Mucosa of descending colon (tissue), 3 donors: ENCODE results near the gene SPIRE2. TPM values are rescaled to one million over a fixed set of nuclear protein-coding genes. Genes with fewer than 3 reads are reported as not detected.
"Not testable (repeated sequence)": the region's sequence is repeated elsewhere in the genome, so short reads cannot be mapped to it uniquely, and the experiment has no call there.

ENCODE experiments used
- ATAC-seq: fragments of 200-7000 bp; cut with Tn5 transposase; one replicate; pipeline ENCODE4 v1.9.1; 2020; ENCODE audit warnings: mild to moderate bottlenecking, moderate library complexity
- DNase-seq, 3 donors: peaks; one replicate each; pipeline ENCODE4 v3.0.0-alpha.2; 2020
- H3K36me3 ChIP-seq: fragments of 200-600 bp; one replicate; pipeline ENCODE4 v1.8.0; 2021; ENCODE audit warnings: low read depth, mild to moderate bottlenecking
- H3K4me1 ChIP-seq: fragments of 200-600 bp; one replicate; pipeline ENCODE4 v1.8.0; 2021; ENCODE audit warnings: low read depth, mild to moderate bottlenecking
- H3K4me3 ChIP-seq: fragments of 200-600 bp; one replicate; pipeline ENCODE4 v1.8.0; 2021; ENCODE audit warnings: mild to moderate bottlenecking
- H3K9me3 ChIP-seq: fragments of 200-600 bp; one replicate; pipeline ENCODE4 v1.8.0; 2021; ENCODE audit warnings: mild to moderate bottlenecking
- intact Hi-C, 2 donors: fragments of 100-400 bp; cut with DNase I in 1 of 2; cut with micrococcal nuclease in 1 of 2; formaldehyde crosslinking; loops; one replicate each; pipeline versions ENCODE4 v1.11.0 to v1.11.1; 2022; cut with DNase I, micrococcal nuclease
- long read RNA-seq, 2 donors: library from polyadenylated mRNA; unstranded; transcript quantifications; one replicate each; pipeline ENCODE4 v2.0.0, GENCODE V29; 2019 to 2021
- total RNA-seq, 3 donors: library from RNA; stranded (reverse); fragmentation: NEBNext Ultra II Directional in 2 of 3; extraction: Animal tissue kit (Norgen Biotek cat#: 25700) in 2 of 3; gene quantifications; one replicate each; pipeline versions ENCODE4 v1.2.1 to v1.2.4, GENCODE V29; 2021 to 2023
- TF ChIP-seq, protein P1 (sequence below): fragments of 200-600 bp; IDR thresholded peaks from one replicate; pipeline ENCODE4 v1.8.0; 2022; ENCODE audit warnings: antibody characterized with exemption, mild to moderate bottlenecking
- donor health status: DM: no; HTN: no; CAD: no; lungs with moderate emphysema.
- donor health status: DM: no; HTN: no; CAD: no.
- donor health status: DM: no; HTN: yes; CAD: no.

Gene SPIRE2
- total RNA-seq: 100 to 1,000 TPM in 1 of 3 donors, 10 to 100 TPM in 2; 52.5 to 118 (median 84.2) TPM
- long read RNA-seq, donor 1, transcript SPIRE2-201 (15 exons, 3,235 nt): major isoform, 9 of 33 reads
- long read RNA-seq, donor 1, partial matches to known transcripts: 6 of 33 reads
- long read RNA-seq, donor 1, other reads (novel, unspliced or antisense): 16 of 33 reads
- long read RNA-seq, donor 2, partial matches to known transcripts: 1 of 6 reads
- long read RNA-seq, donor 2, other reads (novel, unspliced or antisense): 5 of 6 reads

DNA sequence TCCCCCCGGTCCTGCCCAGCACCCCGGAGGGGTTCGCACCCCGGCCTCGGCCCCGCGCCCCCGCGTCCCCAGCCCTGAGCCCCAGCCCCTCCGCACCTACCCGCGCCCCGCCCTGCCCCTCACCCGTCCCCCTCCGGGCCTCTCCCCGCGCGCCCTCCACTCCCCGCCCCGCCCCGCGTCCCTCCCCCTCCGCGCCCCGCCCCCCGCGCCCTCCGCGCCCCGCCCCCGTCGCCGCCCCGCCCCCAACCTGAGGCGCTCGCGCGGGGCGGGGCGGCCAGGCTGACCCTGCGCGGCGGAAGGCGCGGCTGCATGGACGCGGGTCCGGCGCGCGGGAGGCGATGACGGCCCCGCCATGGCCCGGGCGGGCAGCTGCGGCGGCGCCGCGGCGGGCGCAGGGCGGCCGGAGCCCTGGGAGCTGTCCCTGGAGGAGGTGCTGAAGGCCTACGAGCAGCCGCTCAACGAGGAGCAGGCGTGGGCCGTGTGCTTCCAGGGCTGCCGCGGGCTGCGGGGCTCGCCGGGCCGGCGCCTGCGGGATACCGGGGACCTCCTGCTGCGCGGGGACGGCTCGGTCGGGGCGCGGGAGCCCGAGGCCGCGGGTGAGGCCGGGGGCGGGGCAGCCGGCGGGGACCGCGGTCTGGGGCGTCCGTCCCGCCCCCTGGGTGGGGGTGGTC lies at the start of gene SPIRE2:
Gene SPIRE2 (plus strand): TSS at position 277 of the 671 bp plus-strand sequence. CDS start 76 bp downstream, at position 353.
- H3K4me1 ChIP-seq: peaks cover 10% of the 10 kb centered on the region
- TF ChIP-seq, protein P1, sequence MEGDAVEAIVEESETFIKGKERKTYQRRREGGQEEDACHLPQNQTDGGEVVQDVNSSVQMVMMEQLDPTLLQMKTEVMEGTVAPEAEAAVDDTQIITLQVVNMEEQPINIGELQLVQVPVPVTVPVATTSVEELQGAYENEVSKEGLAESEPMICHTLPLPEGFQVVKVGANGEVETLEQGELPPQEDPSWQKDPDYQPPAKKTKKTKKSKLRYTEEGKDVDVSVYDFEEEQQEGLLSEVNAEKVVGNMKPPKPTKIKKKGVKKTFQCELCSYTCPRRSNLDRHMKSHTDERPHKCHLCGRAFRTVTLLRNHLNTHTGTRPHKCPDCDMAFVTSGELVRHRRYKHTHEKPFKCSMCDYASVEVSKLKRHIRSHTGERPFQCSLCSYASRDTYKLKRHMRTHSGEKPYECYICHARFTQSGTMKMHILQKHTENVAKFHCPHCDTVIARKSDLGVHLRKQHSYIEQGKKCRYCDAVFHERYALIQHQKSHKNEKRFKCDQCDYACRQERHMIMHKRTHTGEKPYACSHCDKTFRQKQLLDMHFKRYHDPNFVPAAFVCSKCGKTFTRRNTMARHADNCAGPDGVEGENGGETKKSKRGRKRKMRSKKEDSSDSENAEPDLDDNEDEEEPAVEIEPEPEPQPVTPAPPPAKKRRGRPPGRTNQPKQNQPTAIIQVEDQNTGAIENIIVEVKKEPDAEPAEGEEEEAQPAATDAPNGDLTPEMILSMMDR: no peak
- H3K36me3 ChIP-seq: no peaks in the 10 kb centered on the region
- H3K4me3 ChIP-seq: peak within 1 kb of the TSS; percentile 50
- intact Hi-C loops: no loop called here
- no peaks in the 10 kb centered on the region for H3K9me3 ChIP-seq
- ATAC-seq: peak; percentile 69
- DNase-seq: peak; percentile 72 to 84 (median 76)

- no peaks in the 10 kb centered on the region for H3K36me3 ChIP-seq
- DNase-seq (no peak), ATAC-seq (no peak)
- no peaks in the 10 kb centered on the region for H3K4me1 ChIP-seq
- no peaks in the 10 kb centered on the region for H3K9me3 ChIP-seq
- TF ChIP-seq, protein P1: no peak
- intact Hi-C loops: no loop called here
- H3K4me3 ChIP-seq: no peak overlapping the region
These were observed 48.9 kb upstream of the SPIRE2 start for GRCh38 chr16:89779231-89779908.

- H3K9me3 ChIP-seq: no peaks in the 10 kb centered on the region
- ATAC-seq (no peak), DNase-seq (no peak)
- no peaks in the 10 kb centered on the region for H3K4me1 ChIP-seq
- no peaks in the 10 kb centered on the region for H3K36me3 ChIP-seq
- intact Hi-C loops: no loop called here
- no peak overlapping the region for H3K4me3 ChIP-seq
- TF ChIP-seq, protein P1: no peak
These were observed 48.4 kb upstream of the SPIRE2 start for GRCh38 chr16:89779909-89780305.

- intact Hi-C loops: no loop called here
- Histone ChIP-seq H3K4me3 (no peak overlapping the region), H3K9me3 (no peaks in the 10 kb centered on the region), H3K36me3 (no peaks in the 10 kb centered on the region), H3K4me1 (no peaks in the 10 kb centered on the region)
- no peak for DNase-seq
- TF ChIP-seq, protein P1: no peak
- no peak for ATAC-seq
These were observed 45.8 kb upstream of the SPIRE2 start for GRCh38 chr16:89782489-89782888.

GRCh38 chr16:89783952-89784351 lies 44.3 kb upstream of the SPIRE2 start:
- H3K4me3 ChIP-seq, DNase-seq, intact Hi-C loops, H3K4me1 ChIP-seq, ATAC-seq, H3K36me3 ChIP-seq, H3K9me3 ChIP-seq: not testable (repeated sequence)

- DNase-seq: no peak
- intact Hi-C loops: no loop called here
- peak; percentile 37 for ATAC-seq
- Histone ChIP-seq H3K4me1 (no peaks in the 10 kb centered on the region), H3K36me3 (no peaks in the 10 kb centered on the region), H3K9me3 (no peaks in the 10 kb centered on the region), H3K4me3 (no peak overlapping the region)
- TF ChIP-seq, protein P1: no peak
These were observed 43.9 kb upstream of the SPIRE2 start for GRCh38 chr16:89784406-89784805.
